GM23248 (cell line): Measurements from ENCODE around the gene MR1.

ENCODE experiments used
- EZH2 ChIP-seq: fragments of 200-600 bp; sonication (generic); IDR thresholded peaks from 2 replicates; pipeline ENCODE4 v1.6.1; 2018; ENCODE audit warnings: antibody characterized with exemption, mild to moderate bottlenecking; ENCODE audit not compliant: insufficient read depth, poor library complexity, severe bottlenecking
- EZH2phosphoT487 ChIP-seq: fragments of 200-600 bp; sonication (generic); IDR thresholded peaks from 2 replicates; pipeline ENCODE4 v1.6.1; 2018; ENCODE audit warnings: antibody characterized with exemption, moderate library complexity, mild to moderate bottlenecking, low read depth; ENCODE audit not compliant: insufficient read depth

GRCh38 chr1:181080556-181080955 lies 46.8 kb downstream of the MR1 start:
- no peak for TF ChIP-seq EZH2phosphoT487
- no peak for TF ChIP-seq EZH2
